ENCODE data around the gene SPRED3. TPM values are rescaled to one million over a fixed set of nuclear protein-coding genes. Genes with fewer than 3 reads are reported as not detected.

Gene SPRED3
- total RNA-seq, 1 donor from 2014 or later, result 7.0 TPM

DNA sequence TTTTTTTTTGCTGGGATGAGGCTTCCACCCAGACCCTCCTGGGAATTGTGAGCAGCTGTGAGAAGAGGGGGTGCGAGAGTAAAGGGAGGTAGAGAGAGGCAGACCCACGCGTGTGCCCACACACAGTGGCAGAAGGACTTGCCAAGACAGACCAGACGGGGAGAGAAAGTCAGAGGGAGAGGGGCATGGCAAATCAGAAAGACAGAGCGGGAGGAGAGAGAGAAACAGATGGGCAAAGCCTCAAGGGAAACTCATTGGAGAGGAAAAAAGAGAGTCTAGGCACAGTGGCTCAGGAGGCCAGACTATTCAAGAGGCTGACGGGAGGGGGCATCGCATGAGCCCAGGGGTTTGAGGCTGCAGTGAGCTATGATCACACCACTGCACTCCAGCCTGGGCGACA is 35.9 kb upstream of the SPRED3 start:
- no peak for TF ChIP-seq CTCF (IDR thresholded peaks at IDR 0.05; ENCODE audit: unreplicated experiment)

GRCh38 chr19:38355728-38356725 is 32.5 kb upstream of the SPRED3 start:
- H3K36me3 Mint-ChIP-seq, result no peaks in the 10 kb centered on the region
- H3K9me3 Mint-ChIP-seq, result no peaks in the 10 kb centered on the region
- no peak for TF ChIP-seq CTCF (IDR thresholded peaks at IDR 0.05; ENCODE audit: unreplicated experiment)
- peaks cover 55% of the 10 kb centered on the region for H3K27me3 Mint-ChIP-seq (ENCODE audit: low read depth)
- no peaks in the 10 kb centered on the region for H3K4me1 Mint-ChIP-seq
- H3K27ac Mint-ChIP-seq, result no peak overlapping the region
- no peak overlapping the region for H3K4me3 Mint-ChIP-seq
- DNase-seq (ENCODE audit: low spot score in 2 of 2, unreplicated experiment in 2 of 2), result no peak

More for the DNA sequence above, 35.9 kb upstream of the SPRED3 start:
- H3K27ac Mint-ChIP-seq, result no peak overlapping the region
- H3K36me3 Mint-ChIP-seq, result no peaks in the 10 kb centered on the region
- no peaks in the 10 kb centered on the region for H3K4me1 Mint-ChIP-seq
- peaks cover 21% of the 10 kb centered on the region for H3K27me3 Mint-ChIP-seq (ENCODE audit: low read depth)
- no peaks in the 10 kb centered on the region for H3K9me3 Mint-ChIP-seq
- no peak overlapping the region for H3K4me3 Mint-ChIP-seq
- DNase-seq (ENCODE audit: low spot score in 2 of 2, unreplicated experiment in 2 of 2), result no peak

- H3K27me3 Mint-ChIP-seq (ENCODE audit: low read depth), result peaks cover 66% of the 10 kb centered on the region
These were observed 30.4 kb upstream of the SPRED3 start for GRCh38 chr19:38358071-38358470.

DNA sequence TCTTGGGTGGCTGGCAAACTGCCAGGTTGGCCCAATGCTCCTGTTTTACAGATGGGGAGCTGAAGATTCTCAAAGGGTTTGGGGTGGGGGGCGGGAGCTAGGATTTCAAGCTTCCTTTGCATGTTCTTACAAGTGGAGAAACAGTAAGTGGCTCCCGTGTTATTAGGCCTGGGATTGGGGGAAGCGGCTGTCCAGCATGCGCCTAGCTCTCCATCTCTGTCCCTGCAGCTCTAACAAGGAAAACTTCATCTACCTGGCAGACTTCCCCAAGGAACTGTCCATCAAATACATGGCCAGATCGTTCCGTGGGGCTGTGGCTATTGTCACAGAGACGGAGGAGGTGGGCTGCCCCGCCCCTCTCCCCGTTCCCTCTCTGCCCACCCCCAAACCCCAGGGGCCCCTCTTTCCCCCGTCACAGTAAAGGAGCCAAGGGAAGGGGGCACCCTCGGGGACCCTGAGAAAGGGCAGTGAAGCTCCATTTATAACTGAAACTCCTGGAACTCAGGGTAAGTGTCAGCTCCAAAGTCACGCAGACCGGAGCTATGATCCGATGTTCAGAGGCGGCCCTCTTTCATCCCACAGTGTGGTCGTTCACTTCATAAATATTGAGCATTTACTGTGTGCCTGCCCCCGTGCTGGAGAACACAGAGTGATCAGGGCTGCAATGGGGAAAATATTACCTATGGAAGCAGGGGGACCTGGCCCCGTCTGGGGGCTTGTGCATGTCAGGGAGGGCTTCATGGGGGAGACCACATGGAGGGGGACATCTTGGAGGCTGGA is 29.1 kb upstream of the SPRED3 start:
- no peaks in the 10 kb centered on the region for H3K4me1 Mint-ChIP-seq
- no peaks in the 10 kb centered on the region for H3K9me3 Mint-ChIP-seq
- H3K27ac Mint-ChIP-seq, result no peak overlapping the region
- H3K36me3 Mint-ChIP-seq, result no peaks in the 10 kb centered on the region
- no peak for TF ChIP-seq CTCF (IDR thresholded peaks at IDR 0.05; ENCODE audit: unreplicated experiment)
- no peak overlapping the region for H3K4me3 Mint-ChIP-seq
- peaks cover 66% of the 10 kb centered on the region for H3K27me3 Mint-ChIP-seq (ENCODE audit: low read depth)
- DNase-seq (ENCODE audit: low spot score in 2 of 2, unreplicated experiment in 2 of 2), result no peak

More at GRCh38 chr19:38358071-38358470, 30.4 kb upstream of the SPRED3 start:
- H3K4me3 Mint-ChIP-seq, result no peak overlapping the region
- no peak overlapping the region for H3K27ac Mint-ChIP-seq
- no peak for DNase-seq (ENCODE audit: low spot score in 2 of 2, unreplicated experiment in 2 of 2)
- TF ChIP-seq CTCF (IDR thresholded peaks at IDR 0.05; ENCODE audit: unreplicated experiment), result no peak
- H3K9me3 Mint-ChIP-seq, result no peaks in the 10 kb centered on the region
- H3K4me1 Mint-ChIP-seq, result no peaks in the 10 kb centered on the region
- no peaks in the 10 kb centered on the region for H3K36me3 Mint-ChIP-seq

DNA sequence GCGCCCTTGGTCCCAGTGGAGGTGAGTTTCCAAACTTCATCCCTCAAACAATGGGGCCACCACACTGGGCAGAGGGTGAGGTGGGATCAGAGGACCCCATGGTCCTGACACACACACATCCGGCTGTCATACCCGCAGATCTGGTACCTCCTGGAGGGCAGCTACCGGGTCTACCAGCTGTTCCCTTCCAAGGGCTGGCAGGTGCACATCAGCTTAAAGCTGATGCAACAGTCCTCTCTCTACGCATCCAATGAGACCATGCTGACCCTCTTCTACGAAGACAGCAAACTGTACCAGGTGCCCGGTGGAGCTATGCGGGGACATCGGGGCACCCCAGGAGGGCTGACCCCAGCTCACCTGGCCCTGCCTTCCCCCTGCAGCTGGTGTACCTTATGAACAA is 28.1 kb upstream of the SPRED3 start:
- H3K36me3 Mint-ChIP-seq, result no peaks in the 10 kb centered on the region
- TF ChIP-seq CTCF (IDR thresholded peaks at IDR 0.05; ENCODE audit: unreplicated experiment), result no peak
- H3K4me3 Mint-ChIP-seq, result peak overlapping the region; percentile 86
- no peak for DNase-seq (ENCODE audit: low spot score in 2 of 2, unreplicated experiment in 2 of 2)
- no peaks in the 10 kb centered on the region for H3K9me3 Mint-ChIP-seq
- H3K27ac Mint-ChIP-seq, result no peak overlapping the region
- H3K4me1 Mint-ChIP-seq, result no peaks in the 10 kb centered on the region
- H3K27me3 Mint-ChIP-seq (ENCODE audit: low read depth), result peaks cover 66% of the 10 kb centered on the region
